Stimulated activated CD8-positive, alpha-beta memory T cell treated with anti-CD3 and anti-CD28 coated beads, Interleukin-15, amount 100 ng/mL, for 24 hours (primary cell): Measurements from ENCODE around the gene LRRC8A.
A peak's percentile ranks its signal among the peaks of the same experiment; 100 is the strongest.

Source experiments
- DNase-seq: peaks from one replicate; pipeline ENCODE4 v3.0.0-alpha.2; 2020; ENCODE audit warnings: low read depth

Gene LRRC8A

GRCh38 chr9:128902351-128903078, 20.6 kb downstream of the LRRC8A start:
- peak; percentile 53 for DNase-seq

GRCh38 chr9:128903079-128903461, 21.1 kb downstream of the LRRC8A start:
- no peak for DNase-seq

GRCh38 chr9:128903871-128904620, 22.1 kb downstream of the LRRC8A start:
- DNase-seq = no peak

- DNase-seq = no peak
These were observed 24.0 kb downstream of the LRRC8A start for GRCh38 chr9:128905964-128906363.

- DNase-seq = no peak
These were observed 24.8 kb downstream of the LRRC8A start for GRCh38 chr9:128906741-128907140.

GRCh38 chr9:128908372-128908771, 26.4 kb downstream of the LRRC8A start:
- DNase-seq = no peak

GRCh38 chr9:128909859-128910258, 27.9 kb downstream of the LRRC8A start:
- DNase-seq = no peak

GRCh38 chr9:128910906-128911305, 29.0 kb downstream of the LRRC8A start:
- DNase-seq = no peak

- no peak for DNase-seq
These were observed 29.6 kb downstream of the LRRC8A start for GRCh38 chr9:128911529-128912035.

- DNase-seq = no peak
These were observed 30.4 kb downstream of the LRRC8A start for GRCh38 chr9:128912270-128912853.

- no peak for DNase-seq
These were observed 31.3 kb downstream of the LRRC8A start for GRCh38 chr9:128913048-128913900.

GRCh38 chr9:128913995-128914772, 32.3 kb downstream of the LRRC8A start:
- no peak for DNase-seq

GRCh38 chr9:128916204-128916603, 34.3 kb downstream of the LRRC8A start:
- no peak for DNase-seq

GRCh38 chr9:128916745-128917144, 34.8 kb downstream of the LRRC8A start:
- DNase-seq = no peak

GRCh38 chr9:128917151-128917849, 35.4 kb downstream of the LRRC8A start:
- no peak for DNase-seq

GRCh38 chr9:128918921-128919320, 37.0 kb downstream of the LRRC8A start:
- no peak for DNase-seq

- DNase-seq = no peak
These were observed 37.6 kb downstream of the LRRC8A start for GRCh38 chr9:128919402-128920089.

GRCh38 chr9:128920381-128921058, 38.6 kb downstream of the LRRC8A start, which contains the start of gene PHYHD1:
Gene PHYHD1 (plus strand): TSS chr9:128920982. CDS start chr9:128922324, 1,342 bp downstream.
- no peak for DNase-seq
